H1 (cell line): Measurements from ENCODE around the gene RERG.

Experiments used
- CHD1 ChIP-seq: IDR thresholded peaks from 2 replicates; pipeline ENCODE4 v1.6.1; 2012; ENCODE audit warnings: low read depth, low read length, improper control_type of control experiment
- EP300 ChIP-seq, 2 experiments: IDR thresholded peaks; 1 replicate in 1 of 2; 2 replicates in 1 of 2; pipeline ENCODE4 v1.6.1; 2011 to 2012; ENCODE audit warnings: low read depth in 2 of 2, low read length in 2 of 2, mild to moderate bottlenecking in 2 of 2, borderline replicate concordance in 1 of 2, inconsistent platforms in 1 of 2, moderate library complexity in 1 of 2
- EZH2 ChIP-seq: fragments of 200-600 bp; sonication (generic); IDR thresholded peaks from 2 replicates; pipeline ENCODE4 v1.7.1; 2012; ENCODE audit warnings: low read depth, mild to moderate bottlenecking, moderate library complexity, low read length, inconsistent platforms; ENCODE audit not compliant: severe bottlenecking
- RAD21 ChIP-seq, 2 experiments: IDR thresholded peaks in 1 of 2; conservative IDR thresholded peaks in 1 of 2; 2 replicates each; pipeline ENCODE4 v1.6.1; 2011; ENCODE audit warnings: low read depth in 2 of 2, low read length in 2 of 2, improper control_type of control experiment in 1 of 2, inconsistent platforms in 1 of 2, mild to moderate bottlenecking in 1 of 2, moderate library complexity in 1 of 2
- TF ChIP-seq, protein P1 (sequence below), 3 experiments: IDR thresholded peaks; 1 replicate in 2 of 3; 2 replicates in 1 of 3; pipeline versions ENCODE4 v1.5.1 to v1.6.1; 2011; ENCODE audit warnings: low read length in 3 of 3, mild to moderate bottlenecking in 3 of 3, inconsistent platforms in 2 of 3, low read depth in 1 of 3, moderate library complexity in 1 of 3; ENCODE audit not compliant: insufficient read depth in 1 of 3; ENCODE audit errors: control extremely low read depth in 1 of 3

GRCh38 chr12:15092826-15093225, 128.4 kb downstream of the RERG start:
- TF ChIP-seq, protein P1, sequence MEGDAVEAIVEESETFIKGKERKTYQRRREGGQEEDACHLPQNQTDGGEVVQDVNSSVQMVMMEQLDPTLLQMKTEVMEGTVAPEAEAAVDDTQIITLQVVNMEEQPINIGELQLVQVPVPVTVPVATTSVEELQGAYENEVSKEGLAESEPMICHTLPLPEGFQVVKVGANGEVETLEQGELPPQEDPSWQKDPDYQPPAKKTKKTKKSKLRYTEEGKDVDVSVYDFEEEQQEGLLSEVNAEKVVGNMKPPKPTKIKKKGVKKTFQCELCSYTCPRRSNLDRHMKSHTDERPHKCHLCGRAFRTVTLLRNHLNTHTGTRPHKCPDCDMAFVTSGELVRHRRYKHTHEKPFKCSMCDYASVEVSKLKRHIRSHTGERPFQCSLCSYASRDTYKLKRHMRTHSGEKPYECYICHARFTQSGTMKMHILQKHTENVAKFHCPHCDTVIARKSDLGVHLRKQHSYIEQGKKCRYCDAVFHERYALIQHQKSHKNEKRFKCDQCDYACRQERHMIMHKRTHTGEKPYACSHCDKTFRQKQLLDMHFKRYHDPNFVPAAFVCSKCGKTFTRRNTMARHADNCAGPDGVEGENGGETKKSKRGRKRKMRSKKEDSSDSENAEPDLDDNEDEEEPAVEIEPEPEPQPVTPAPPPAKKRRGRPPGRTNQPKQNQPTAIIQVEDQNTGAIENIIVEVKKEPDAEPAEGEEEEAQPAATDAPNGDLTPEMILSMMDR (IDR thresholded peaks at IDR 0.05; ENCODE audit: control extremely low read depth in 1 of 3, insufficient read depth in 1 of 3, low read depth in 1 of 3, low read length in 3 of 3) = no peak
- TF ChIP-seq RAD21 (IDR thresholded peaks at IDR 0.05 in 1 of 2, conservative IDR thresholded peaks at IDR 0.05 in 1 of 2; ENCODE audit: low read depth in 2 of 2, low read length in 2 of 2) = no peak
- no peak for TF ChIP-seq EZH2
- TF ChIP-seq EP300 (IDR thresholded peaks at IDR 0.05; ENCODE audit: borderline replicate concordance in 1 of 2, low read depth in 2 of 2, low read length in 2 of 2) = no peak
- TF ChIP-seq CHD1 = no peak
